K562 (cell line): Measurements from ENCODE around the gene TMEM185B. TPM values are rescaled to one million over a fixed set of nuclear protein-coding genes. Genes with fewer than 3 reads are reported as not detected.

ENCODE experiments used
- CBX1 ChIP-seq: sonication (generic); IDR thresholded peaks from 2 replicates; pipeline ENCODE4 v1.6.1; 2016; ENCODE audit warnings: antibody characterized with exemption, low read depth, mild to moderate bottlenecking
- GTF2B ChIP-seq: IDR thresholded peaks from 2 replicates; pipeline ENCODE4 v1.6.1; 2011; ENCODE audit not compliant: insufficient read length; ENCODE audit errors: extremely low read depth
- NFIX ChIP-seq: fragments of 250-450 bp; sonication (Bioruptor Pico); IDR thresholded peaks from 2 replicates; pipeline ENCODE4 v1.4.0; 2020; ENCODE audit warnings: low read depth, mild to moderate bottlenecking, moderate library complexity
- RFX7 ChIP-seq: fragments of 250-450 bp; sonication (Bioruptor Pico); IDR thresholded peaks from 2 replicates; pipeline ENCODE4 v1.5.1; 2021; ENCODE audit warnings: mild to moderate bottlenecking
- SMC3 ChIP-seq: conservative IDR thresholded peaks from 2 replicates; pipeline ENCODE4 v1.6.1; 2011; ENCODE audit warnings: low read depth, low read length, improper control_type of control experiment; ENCODE audit not compliant: insufficient read depth
- ZC3H8 ChIP-seq: fragments of 450-650 bp; IDR thresholded peaks from 2 replicates; pipeline ENCODE4 v1.6.1; 2017
- ZNF384 ChIP-seq: IDR thresholded peaks from 2 replicates; pipeline ENCODE4 v1.6.1; 2012; ENCODE audit warnings: low read depth, low read length, improper control_type of control experiment
- ZNF449 ChIP-seq: fragments of 250-450 bp; sonication (Bioruptor Pico); IDR thresholded peaks from 2 replicates; pipeline ENCODE4 v1.8.0; 2022; ENCODE audit warnings: moderate library complexity, mild to moderate bottlenecking, inconsistent platforms
- ZNF589 ChIP-seq: fragments of 200-800 bp; sonication (Bioruptor generic); IDR thresholded peaks from 2 replicates; pipeline ENCODE4 v1.6.1; 2016; ENCODE audit warnings: low read depth, missing genetic modification characterization, missing compliant biosample characterization
- polyA plus RNA-seq, 8 experiments: library from polyadenylated mRNA; depleted of rRNA in 4 of 8; stranded (reverse) in 5 of 8; unstranded in 3 of 8; fragments of >200 nt; fragmentation: Nextera tagmentation in 2 of 8; fragmentation: Illumina TruSeq in 1 of 8; extraction: Ambion mirVana in 2 of 8; extraction: Trizol in 1 of 8; gene quantifications; 2 replicates each; pipeline versions ENCODE4 v1.2.1 to v1.2.3, GENCODE V29; 2011 to 2014; ENCODE audit warnings: inconsistent platforms in 1 of 8, missing spikeins in 1 of 8
- total RNA-seq, 7 experiments: library from RNA; depleted of rRNA in 6 of 7; stranded (reverse); fragments of >200 nt in 6 of 7; fragmentation: Illumina TruSeq in 2 of 7; extraction: Trizol in 2 of 7; gene quantifications; 2 replicates each; pipeline versions ENCODE4 v1.2.1 to v1.2.3, GENCODE V29; 2011 to 2021; ENCODE audit warnings: low replicate concordance in 1 of 7

TMEM185B gene
- total and polyA plus RNA-seq, 9 of the 15 experiments (the other 6 are each of a cell fraction or from before 2014, with no cell fraction given) = 2.9 to 28.2 (median 11.5) TPM

GRCh38 chr2:120210270-120210693 lies 12.9 kb downstream of the TMEM185B start (continued):
- TF ChIP-seq ZNF589 (CRISPR knock-in tag) (no peak), SMC3 (no peak), CBX1 (no peak), ZNF384 (no peak), RFX7 (no peak), GTF2B (no peak), NFIX (no peak), ZC3H8 (no peak), ZNF449 (CRISPR knock-in tag) (no peak)
